Endodermal cell (in vitro differentiated cells): ENCODE measurements around the gene ZNF595. TPM values are rescaled to one million over a fixed set of nuclear protein-coding genes. Genes with fewer than 3 reads are reported as not detected.
"Not testable (repeated sequence)": the region's sequence is repeated elsewhere in the genome, so short reads cannot be mapped to it uniquely, and the experiment has no call there.

Experiments
- DNase-seq: peaks from one replicate; pipeline ENCODE4 v3.0.0-alpha.2; 2017
- H3K27ac ChIP-seq: 2 replicates; pipeline ENCODE4 v1.5.1; 2013; ENCODE audit warnings: mild to moderate bottlenecking, low read depth, low read length, moderate library complexity
- H3K27me3 ChIP-seq: 2 replicates; pipeline ENCODE4 v1.6.1; 2013; ENCODE audit warnings: mild to moderate bottlenecking, low read length, moderate library complexity; ENCODE audit not compliant: insufficient read depth, control insufficient read depth, poor library complexity, severe bottlenecking
- H3K36me3 ChIP-seq: 2 replicates; pipeline ENCODE4 v1.7.0; 2013; ENCODE audit warnings: mild to moderate bottlenecking, low read length, moderate library complexity; ENCODE audit not compliant: control insufficient read depth, insufficient read depth
- H3K4me1 ChIP-seq: one replicate; pipeline ENCODE4 v1.7.0; 2013; ENCODE audit warnings: low read length; ENCODE audit not compliant: control insufficient read depth, insufficient read depth
- H3K4me3 ChIP-seq: 2 replicates; pipeline ENCODE4 v1.5.1; 2013; ENCODE audit warnings: mild to moderate bottlenecking, low read length, moderate library complexity
- H3K9ac ChIP-seq: 2 replicates; pipeline ENCODE4 v1.6.1; 2013; ENCODE audit warnings: mild to moderate bottlenecking, low read length, moderate library complexity; ENCODE audit not compliant: poor library complexity, severe bottlenecking; ENCODE audit errors: extremely low read depth
- H3K9me3 ChIP-seq: 2 replicates; pipeline ENCODE4 v1.6.1; 2013; ENCODE audit warnings: mild to moderate bottlenecking, low read length, moderate library complexity; ENCODE audit not compliant: control insufficient read depth
- H3K27ac Mint-ChIP-seq: 2 replicates; pipeline ENCODE4 v1.8.0; 2020; ENCODE audit warnings: mixed read lengths
- H3K27me3 Mint-ChIP-seq: 2 replicates; pipeline ENCODE4 v1.8.0; 2021; ENCODE audit warnings: mild to moderate bottlenecking, mixed read lengths; ENCODE audit not compliant: insufficient read depth
- H3K36me3 Mint-ChIP-seq: 2 replicates; pipeline ENCODE4 v1.8.0; 2020; ENCODE audit warnings: low read depth, mixed read lengths
- H3K4me1 Mint-ChIP-seq: 2 replicates; pipeline ENCODE4 v1.8.0; 2020; ENCODE audit warnings: mixed read lengths
- H3K4me3 Mint-ChIP-seq: 2 replicates; pipeline ENCODE4 v1.8.0; 2020; ENCODE audit warnings: mild to moderate bottlenecking, moderate library complexity, mixed read lengths
- H3K9me3 Mint-ChIP-seq: 2 replicates; pipeline ENCODE4 v1.8.0; 2020; ENCODE audit warnings: mild to moderate bottlenecking, mixed read lengths
- WGBS, 2 experiments: methylation state at CpG; one replicate each; pipeline versions ENCODE4 v1.1.5 to v1.1.7; 2013; ENCODE audit warnings: missing lambda C conversion rate in 2 of 2, mixed read lengths in 1 of 2; ENCODE audit not compliant: insufficient coverage in 1 of 2, insufficient read length in 1 of 2; 5-methylcytosine and 5-hydroxymethylcytosine counted together
- long read RNA-seq, 4 experiments: library from polyadenylated mRNA in 2 of 4; library from RNA in 1 of 4; library from capped mRNA in 1 of 4; stranded (forward) in 3 of 4; unstranded in 1 of 4; transcript quantifications; one replicate each; pipeline ENCODE4 v2.0.0, GENCODE V29; 2020 to 2021; ENCODE audit warnings: inconsistent platforms in 1 of 4
- polyA plus RNA-seq, 2 experiments: library from polyadenylated mRNA; stranded (reverse); fragments of 50-300 nt; gene quantifications; one replicate each; pipeline ENCODE4 v1.2.3, GENCODE V29; 2013
- total RNA-seq, 2 donors: library from RNA; stranded (reverse); fragmentation: NEBNext Ultra II Directional in 1 of 2; extraction: Animal tissue kit (Norgen Biotek cat#: 25700) in 1 of 2; gene quantifications; 2 replicates in 1 of 2; 3 replicates in 1 of 2; pipeline ENCODE4 v1.2.1, GENCODE V29; 2021

Gene ZNF595
- total RNA-seq = 10 to 100 TPM; 10.7 to 26.7 TPM
- 7.4 TPM for polyA plus RNA-seq (2013, experiment 1 of 2)
- 7.6 TPM for polyA plus RNA-seq (2013, experiment 2 of 2)
- long read RNA-seq, experiment 1, partial matches to known transcripts = 2 of 4 reads
- long read RNA-seq, experiment 1, other reads (novel, unspliced or antisense) = 0 of 4 reads
- long read RNA-seq, experiment 2, transcript ZNF595-205 (4 exons, 2,911 nt) = major isoform, 7 of 18 reads
- long read RNA-seq, experiment 2, transcript ZNF595-203 (2 exons, 1,999 nt) = major isoform, 7 of 18 reads
- long read RNA-seq, experiment 2, partial matches to known transcripts = 1 of 18 reads
- long read RNA-seq, experiment 2, other reads (novel, unspliced or antisense) = 1 of 18 reads
- long read RNA-seq, experiment 3, transcript ZNF595-205 (4 exons, 2,911 nt) = major isoform, 26 of 36 reads
- long read RNA-seq, experiment 3, transcript ZNF595-203 (2 exons, 1,999 nt) = minor isoform, 7 of 36 reads
- long read RNA-seq, experiment 3, partial matches to known transcripts = 1 of 36 reads
- long read RNA-seq, experiment 3, other reads (novel, unspliced or antisense) = 2 of 36 reads
- long read RNA-seq, experiment 4, transcript ZNF595-203 (2 exons, 1,999 nt) = major isoform, 9 of 16 reads
- long read RNA-seq, experiment 4, transcript ZNF595-205 (4 exons, 2,911 nt) = minor isoform, 6 of 16 reads
- long read RNA-seq, experiment 4, partial matches to known transcripts = 0 of 16 reads
- long read RNA-seq, experiment 4, other reads (novel, unspliced or antisense) = 0 of 16 reads

DNA sequence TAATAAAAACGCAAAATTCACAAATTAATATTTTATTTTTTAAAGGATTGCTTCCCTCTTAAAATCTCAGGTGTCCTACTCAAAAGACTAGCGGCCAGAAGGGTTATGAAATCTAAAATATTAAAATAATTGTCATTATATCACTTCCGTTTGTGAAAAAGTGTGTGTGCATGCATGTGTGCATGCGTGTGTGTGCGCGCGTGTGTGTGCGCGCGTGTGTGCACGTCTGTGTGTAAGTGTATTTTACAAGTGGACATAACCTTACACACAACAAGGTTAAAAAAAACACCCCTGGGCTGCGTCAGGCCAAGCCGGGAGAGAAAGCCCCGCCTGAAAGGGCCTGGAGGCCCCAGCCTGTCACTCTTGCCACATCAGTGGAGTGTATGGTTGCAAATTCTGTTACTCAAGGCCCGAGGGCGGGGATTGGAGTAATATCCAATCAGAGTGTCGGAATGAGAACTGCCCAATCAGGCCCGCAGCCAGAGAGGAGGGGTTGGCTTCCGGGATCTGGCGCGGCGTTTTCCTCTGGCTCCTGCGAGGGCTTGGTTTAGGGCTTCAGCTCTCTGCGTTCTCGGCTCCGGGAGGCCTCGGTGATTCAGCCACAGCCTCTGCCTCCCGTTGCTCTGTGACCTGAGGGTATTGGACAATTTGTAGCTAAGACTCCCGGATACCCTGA, at the start of gene ZNF595:
Gene ZNF595, plus strand, starts transcription at position 518 of the 676 bp plus-strand sequence. CDS start 168 bp downstream, outside the sequence.
- H3K27me3 Mint-ChIP-seq, H3K9me3 Mint-ChIP-seq, H3K4me1 Mint-ChIP-seq, H3K27ac Mint-ChIP-seq, H3K9me3 ChIP-seq, H3K27ac ChIP-seq, H3K4me3 ChIP-seq, DNase-seq, H3K27me3 ChIP-seq, H3K36me3 Mint-ChIP-seq, H3K9ac ChIP-seq, H3K4me3 Mint-ChIP-seq, H3K36me3 ChIP-seq, H3K4me1 ChIP-seq: not testable (repeated sequence)
- WGBS, 2 experiments = 69% methylated on average over 10 of the region's 29 CpGs; no CpG with 5 or more reads in 1 of the 2 experiments

DNA sequence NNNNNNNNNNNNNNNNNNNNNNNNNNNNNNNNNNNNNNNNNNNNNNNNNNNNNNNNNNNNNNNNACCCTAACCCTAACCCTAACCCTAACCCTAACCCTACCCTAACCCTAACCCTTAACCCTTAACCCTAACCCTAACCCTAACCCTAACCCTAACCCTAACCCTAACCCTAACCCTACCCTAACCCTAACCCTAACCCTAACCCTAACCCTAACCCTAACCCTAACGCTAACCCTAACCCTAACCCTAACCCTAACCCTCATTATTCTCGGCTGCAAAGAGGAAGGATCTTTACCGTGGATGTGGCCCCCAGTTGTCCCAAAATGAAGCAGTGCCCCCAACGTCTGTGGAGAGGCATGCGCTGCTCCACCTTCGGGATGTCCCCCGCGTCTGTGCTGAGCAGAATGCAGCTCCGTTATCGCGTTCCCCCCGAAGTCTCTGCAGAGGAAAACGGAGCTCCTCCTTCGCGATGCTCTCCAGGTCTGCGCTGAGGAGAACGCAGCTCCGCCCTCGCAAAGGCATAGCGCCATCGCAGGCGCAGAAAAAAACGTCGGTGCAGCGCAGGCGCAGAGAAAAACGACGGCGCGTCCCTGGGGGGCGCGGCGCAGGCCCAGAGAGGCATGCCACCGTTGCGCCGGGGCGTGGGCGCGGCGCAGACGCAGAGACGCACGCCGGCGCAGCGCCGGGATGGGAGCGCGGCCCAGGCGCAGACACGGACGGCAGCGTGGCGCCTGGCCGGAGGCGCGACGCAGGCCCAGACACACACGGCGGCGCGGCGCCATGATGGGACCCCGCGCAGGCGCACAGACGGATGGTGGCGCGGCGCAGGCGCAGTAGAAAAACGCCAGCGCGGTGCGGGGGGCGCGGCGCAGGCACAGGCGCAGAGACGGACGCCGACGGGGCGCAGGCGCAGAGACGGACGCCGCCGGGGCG, 42.9 kb upstream of the ZNF595 start:
- 92 to 96% methylated on average over 34 to 61 of the region's 90 CpGs for WGBS, 2 experiments

DNA sequence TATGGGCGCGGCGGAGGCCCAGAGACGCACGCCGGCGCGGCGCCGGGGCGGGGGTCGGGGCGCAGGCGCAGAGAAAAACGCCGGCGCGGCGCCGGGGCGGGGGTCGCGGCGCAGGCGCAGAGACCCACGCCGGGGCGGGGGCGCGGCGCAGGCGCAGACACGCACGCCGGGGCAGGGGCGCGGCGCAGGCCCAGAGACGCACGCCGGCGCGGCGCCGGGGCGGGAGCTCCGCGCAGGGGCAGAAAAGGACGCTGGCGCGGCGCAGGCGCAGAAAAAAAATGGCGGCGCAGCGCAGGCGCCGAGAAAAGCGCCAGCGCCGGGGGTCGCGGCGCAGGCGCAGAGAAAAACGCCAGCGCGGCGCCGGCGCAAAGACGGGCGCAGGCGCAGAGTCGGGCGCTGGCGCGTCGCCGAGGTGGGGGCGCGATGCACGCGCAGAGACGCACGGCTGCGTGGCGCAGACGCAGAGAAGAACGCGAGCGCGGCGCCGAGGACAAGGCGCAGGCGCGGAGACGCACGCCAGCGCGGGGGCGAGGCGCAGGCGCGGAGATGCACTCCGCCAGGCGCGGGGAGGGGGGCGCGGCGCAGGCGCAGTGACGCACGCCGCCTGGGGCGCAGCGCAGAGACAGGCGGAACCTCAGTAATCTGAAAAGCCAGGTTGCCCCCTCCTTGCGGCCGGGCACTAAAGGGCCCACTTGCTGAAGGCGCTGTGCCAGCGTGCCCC, 41.9 kb upstream of the ZNF595 start:
- H3K4me1 Mint-ChIP-seq, H3K27me3 Mint-ChIP-seq, H3K9ac ChIP-seq, H3K36me3 Mint-ChIP-seq, H3K4me3 ChIP-seq, H3K27ac Mint-ChIP-seq, H3K27me3 ChIP-seq, H3K9me3 Mint-ChIP-seq, H3K4me1 ChIP-seq, H3K27ac ChIP-seq, H3K36me3 ChIP-seq, H3K9me3 ChIP-seq, H3K4me3 Mint-ChIP-seq: not testable (repeated sequence)
- DNase-seq = peak; percentile 3
- WGBS, 2 experiments = 95 to 97% methylated on average over 19 to 35 of the region's 123 CpGs

More for the DNA sequence above, 42.9 kb upstream of the ZNF595 start:
- not testable (repeated sequence) for H3K36me3 Mint-ChIP-seq, H3K4me3 ChIP-seq, H3K27ac Mint-ChIP-seq, H3K4me3 Mint-ChIP-seq, H3K4me1 Mint-ChIP-seq, H3K9me3 ChIP-seq, H3K27me3 Mint-ChIP-seq, H3K27ac ChIP-seq, H3K27me3 ChIP-seq, H3K9me3 Mint-ChIP-seq, H3K36me3 ChIP-seq, H3K9ac ChIP-seq, H3K4me1 ChIP-seq
- peak; percentile 17 for DNase-seq
